GM21737 (cell line): ENCODE data around the gene C1orf226.
A peak's percentile ranks its signal among the peaks of the same experiment; 100 is the strongest.

Experiments
- ATAC-seq: cut with Tn5 transposase; IDR thresholded peaks from one replicate; pipeline ENCODE4 v1.9.1; 2021; ENCODE audit warnings: mild to moderate bottlenecking, moderate library complexity; ENCODE audit not compliant: unreplicated experiment

C1orf226 gene

GRCh38 chr1:162384116-162384515 lies 2.6 kb downstream of the C1orf226 start:
- ATAC-seq, result no peak

- no peak for ATAC-seq
These were observed 3.2 kb downstream of the C1orf226 start for GRCh38 chr1:162384601-162385279.

DNA sequence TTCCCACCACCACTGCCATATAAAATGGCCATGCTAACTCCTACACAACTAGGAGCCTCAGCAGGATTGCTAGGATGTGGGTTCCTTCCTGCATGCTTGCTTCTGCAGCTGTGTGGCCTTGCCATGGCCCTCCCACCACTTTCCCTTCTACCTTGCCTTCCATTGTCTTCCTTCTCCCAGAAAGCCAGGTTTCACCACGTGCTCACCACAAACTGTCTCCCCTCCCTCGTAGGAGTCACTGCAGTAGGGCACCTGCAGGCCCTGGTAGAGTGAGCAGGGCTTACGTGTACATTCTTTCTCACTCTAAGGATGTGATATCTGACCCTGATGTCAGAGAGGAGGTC lies 3.7 kb downstream of the C1orf226 start:
- ATAC-seq, result no peak

- ATAC-seq, result no peak
These were observed 4.2 kb downstream of the C1orf226 start for GRCh38 chr1:162385702-162386101.

DNA sequence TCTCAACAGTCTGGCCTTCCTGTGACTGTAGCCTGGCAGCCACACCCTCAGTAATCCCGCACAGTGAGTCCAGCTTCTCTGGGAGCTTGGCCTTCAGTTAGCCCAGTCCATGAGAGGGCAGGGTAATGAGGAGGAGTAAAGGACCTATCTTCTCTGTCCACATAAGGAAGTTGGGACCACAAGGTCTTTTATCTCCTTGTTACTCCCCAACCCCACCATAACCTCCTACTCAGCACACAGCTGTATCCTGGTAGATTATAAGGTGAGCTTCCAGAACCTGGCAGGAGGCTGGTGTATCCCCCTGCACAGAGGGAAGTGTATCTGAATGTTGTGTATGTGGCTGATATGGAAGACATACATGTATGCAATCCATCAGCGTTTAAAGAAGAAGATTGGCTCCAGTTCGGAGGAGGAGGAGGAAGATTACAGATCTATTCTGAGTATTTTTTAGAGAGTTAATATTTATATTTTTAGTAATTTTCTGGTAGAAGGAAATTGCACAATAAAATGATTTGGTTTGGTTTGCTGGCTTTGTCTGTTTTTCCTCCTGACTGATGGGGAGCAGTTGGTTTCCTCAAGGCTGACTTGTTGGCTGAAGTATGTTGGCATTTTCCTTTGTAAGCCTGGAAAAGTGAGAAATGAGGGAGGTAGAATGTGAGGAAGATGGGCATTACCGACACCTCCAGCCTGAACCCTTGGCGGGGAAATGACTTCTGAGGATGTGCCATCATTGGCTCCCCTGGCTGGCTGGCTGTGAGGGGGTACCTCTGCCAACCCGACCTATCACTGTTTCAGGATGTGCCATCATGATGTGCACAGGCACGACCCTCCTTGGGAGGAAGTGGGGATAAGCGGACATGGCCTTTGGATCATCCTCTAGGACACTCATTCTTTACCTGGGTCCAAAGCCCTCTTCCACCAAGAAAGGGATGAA lies 5.0 kb downstream of the C1orf226 start:
- no peak for ATAC-seq

- ATAC-seq, result no peak
These were observed 5.9 kb downstream of the C1orf226 start for GRCh38 chr1:162387226-162388082.

- ATAC-seq, result no peak
These were observed 6.6 kb downstream of the C1orf226 start for GRCh38 chr1:162388083-162388594.

- ATAC-seq, result no peak
These were observed 7.1 kb downstream of the C1orf226 start for GRCh38 chr1:162388615-162389014.

DNA sequence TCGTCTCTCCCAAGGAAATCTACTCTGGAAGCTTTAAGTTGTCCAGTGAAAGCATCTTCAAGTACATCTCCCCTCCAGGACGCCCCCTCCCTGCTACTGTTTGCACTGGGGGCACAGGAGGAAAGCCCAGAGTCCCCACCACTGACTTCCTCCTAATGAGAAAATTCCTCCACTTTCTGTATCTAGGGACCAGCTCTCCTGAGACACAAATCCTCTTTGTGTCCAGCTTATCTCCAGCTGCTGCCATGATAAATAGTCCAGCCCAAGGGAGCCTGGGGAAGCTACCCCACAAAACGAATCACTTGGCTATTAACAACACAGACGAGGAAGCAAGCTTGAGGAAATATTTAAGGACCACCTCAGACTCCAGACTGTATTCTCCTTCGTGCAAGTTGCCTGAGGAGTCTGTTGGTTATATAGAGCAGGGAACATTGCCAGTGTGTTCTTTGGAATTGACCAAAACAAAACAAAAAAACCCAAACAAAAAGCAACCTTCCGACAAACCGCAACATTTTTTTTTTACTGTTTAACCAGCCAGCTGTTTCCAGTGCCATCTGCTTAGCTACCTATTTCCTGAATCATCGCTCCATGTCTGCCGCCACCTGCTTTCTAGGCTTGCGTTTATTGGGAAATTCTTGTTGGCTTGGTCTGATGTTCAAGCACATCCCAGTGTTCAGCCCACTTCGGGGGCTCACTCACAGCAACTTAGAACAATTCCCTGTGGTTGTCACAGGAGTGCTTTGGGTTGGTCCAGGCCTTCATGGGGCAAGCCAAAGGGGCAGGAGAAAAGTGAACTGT lies 7.7 kb downstream of the C1orf226 start:
- peak; percentile 53 for ATAC-seq

- ATAC-seq, result no peak
These were observed 8.4 kb downstream of the C1orf226 start for GRCh38 chr1:162389971-162390370.

GRCh38 chr1:162390396-162391185 lies 9.1 kb downstream of the C1orf226 start:
- no peak for ATAC-seq

- ATAC-seq, result no peak
These were observed 10.4 kb downstream of the C1orf226 start for GRCh38 chr1:162391790-162392563.

- ATAC-seq, result no peak
These were observed 14.8 kb downstream of the C1orf226 start for GRCh38 chr1:162396201-162396906.

DNA sequence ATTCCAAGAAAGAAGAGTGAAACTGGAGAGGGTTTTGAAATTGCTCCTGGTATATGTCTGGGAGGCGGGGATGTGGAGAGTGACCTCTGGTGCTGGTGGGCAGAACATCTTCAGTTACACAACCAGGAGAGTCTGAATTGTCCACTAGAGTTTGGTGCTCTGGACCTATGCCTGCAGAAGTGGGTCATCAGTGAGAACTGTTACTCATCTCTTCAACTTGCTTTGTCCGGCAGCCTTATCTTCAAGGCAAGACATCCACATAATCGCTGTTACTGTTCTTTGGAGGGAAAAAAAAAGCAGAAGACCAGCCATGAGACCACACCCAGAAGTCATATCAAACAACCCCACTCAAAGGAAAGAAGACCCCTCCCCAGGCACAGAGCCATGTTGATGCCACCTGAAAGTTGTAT lies 15.5 kb downstream of the C1orf226 start:
- ATAC-seq, result no peak

DNA sequence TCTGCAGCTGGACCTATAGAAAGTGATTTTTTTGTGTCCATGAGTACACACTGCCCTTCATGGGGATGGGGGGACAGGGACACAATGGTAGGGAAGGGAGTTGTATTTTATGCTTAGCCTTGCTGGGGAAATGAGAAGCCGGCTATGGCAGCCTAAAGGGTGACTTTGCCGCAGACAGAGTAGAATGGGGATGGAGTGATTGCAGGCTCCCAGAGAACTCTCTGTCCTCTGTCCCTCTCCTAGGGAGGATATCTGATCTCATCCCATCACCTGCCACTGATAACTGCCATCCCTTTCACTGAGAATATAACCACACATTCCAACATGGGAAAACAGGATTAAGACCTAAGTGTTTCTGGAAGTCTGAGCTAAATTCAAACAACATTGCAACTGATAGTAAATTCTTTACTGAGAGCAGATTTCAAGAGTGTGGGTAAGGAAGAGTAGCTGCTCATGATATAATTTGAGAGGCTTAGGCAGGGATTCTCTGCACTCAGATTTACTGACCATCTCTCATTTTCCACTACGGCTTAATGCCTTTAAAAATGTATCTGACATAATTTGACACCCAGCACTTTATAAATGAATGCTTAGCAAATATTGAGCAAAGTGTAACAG lies 16.5 kb downstream of the C1orf226 start:
- ATAC-seq, result no peak

GRCh38 chr1:162398999-162399580 lies 17.6 kb downstream of the C1orf226 start:
- ATAC-seq, result no peak

DNA sequence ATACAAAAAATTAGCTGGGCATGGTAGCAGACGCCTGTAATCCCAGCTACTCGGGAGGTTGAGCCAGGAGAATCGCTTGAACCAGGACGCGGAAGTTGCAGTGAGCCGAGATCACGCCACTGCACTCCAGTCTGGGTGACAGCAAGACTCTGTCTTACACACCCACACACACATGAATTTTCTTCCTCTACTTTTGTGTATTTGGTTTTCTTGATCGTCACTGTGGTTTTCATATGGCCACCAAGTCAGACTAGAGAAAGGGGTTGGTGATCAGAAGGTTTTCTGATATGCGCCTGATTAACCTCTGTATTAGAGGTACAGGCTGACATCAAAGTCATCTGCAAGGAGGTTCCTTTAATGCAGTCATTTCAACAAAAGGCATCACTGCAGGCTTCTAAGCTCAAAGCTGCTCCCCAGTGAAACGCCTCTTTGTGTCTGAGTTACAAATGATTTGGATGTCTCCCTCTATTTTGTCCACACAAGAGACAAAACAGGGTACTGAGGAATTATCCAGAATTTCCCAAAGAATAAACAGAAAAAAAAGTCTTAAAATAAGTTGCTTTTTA lies 19.3 kb downstream of the C1orf226 start:
- no peak for ATAC-seq
